GM12875 (cell line): Measurements from ENCODE around the gene DPY19L1.
"Not testable (repeated sequence)": the region's sequence is repeated elsewhere in the genome, so short reads cannot be mapped to it uniquely, and the experiment has no call there.

Source experiments
- H3K4me3 ChIP-seq: one replicate; pipeline ENCODE4 v1.5.1; 2011; ENCODE audit warnings: low read depth, low read length, control low read depth
- CTCF ChIP-seq: IDR thresholded peaks from 2 replicates; pipeline ENCODE4 v1.5.1; 2011; ENCODE audit warnings: low read depth, mild to moderate bottlenecking, control low read depth, inconsistent platforms, low read length, moderate library complexity, borderline replicate concordance; ENCODE audit not compliant: insufficient read depth

DPY19L1 gene

GRCh38 chr7:34973400-34973760 is 63.9 kb downstream of the DPY19L1 start:
- TF ChIP-seq CTCF, result no peak
- H3K4me3 ChIP-seq, result no peak overlapping the region

- not testable (repeated sequence) for H3K4me3 ChIP-seq
Measured at GRCh38 chr7:34972739-34973399, 64.4 kb downstream of the DPY19L1 start.

GRCh38 chr7:34967818-34968217 is 69.5 kb downstream of the DPY19L1 start:
- not testable (repeated sequence) for H3K4me3 ChIP-seq

GRCh38 chr7:34966504-34966903 is 70.8 kb downstream of the DPY19L1 start:
- not testable (repeated sequence) for H3K4me3 ChIP-seq

- no peak overlapping the region for H3K4me3 ChIP-seq
- TF ChIP-seq CTCF, result no peak
Measured at GRCh38 chr7:34958021-34958420, 79.3 kb downstream of the DPY19L1 start.

- no peak overlapping the region for H3K4me3 ChIP-seq
- no peak for TF ChIP-seq CTCF
Measured at GRCh38 chr7:34952822-34953221, 84.5 kb downstream of the DPY19L1 start.

- TF ChIP-seq CTCF, result no peak
- H3K4me3 ChIP-seq, result no peak overlapping the region
Measured at GRCh38 chr7:34949361-34949760, 87.9 kb downstream of the DPY19L1 start.

- not testable (repeated sequence) for H3K4me3 ChIP-seq
Measured at GRCh38 chr7:34947427-34947826, 89.9 kb downstream of the DPY19L1 start.

GRCh38 chr7:34946486-34946885 is 90.8 kb downstream of the DPY19L1 start:
- no peak overlapping the region for H3K4me3 ChIP-seq
- no peak for TF ChIP-seq CTCF

GRCh38 chr7:34945894-34946477 is 91.3 kb downstream of the DPY19L1 start:
- not testable (repeated sequence) for H3K4me3 ChIP-seq
